Measurements from ENCODE around the gene COL24A1. TPM values are rescaled to one million over a fixed set of nuclear protein-coding genes. Genes with fewer than 3 reads are reported as not detected.
"Not testable (repeated sequence)": the region's sequence is repeated elsewhere in the genome, so short reads cannot be mapped to it uniquely, and the experiment has no call there.

COL24A1 gene
- total RNA-seq, 1 donor: 0.84 TPM

- Histone ChIP-seq H3K4me1 (ENCODE audit: insufficient read depth, low read length) (no peaks in the 10 kb centered on the region), H3K4me3 (ENCODE audit: low read length) (no peak overlapping the region), H3K9me3 (ENCODE audit: low read depth, low read length) (no peaks in the 10 kb centered on the region), H3K27me3 (ENCODE audit: insufficient read depth, low read length) (no peaks in the 10 kb centered on the region)
Measured at GRCh38 chr1:86119214-86119764, 37.3 kb downstream of the COL24A1 start.

DNA sequence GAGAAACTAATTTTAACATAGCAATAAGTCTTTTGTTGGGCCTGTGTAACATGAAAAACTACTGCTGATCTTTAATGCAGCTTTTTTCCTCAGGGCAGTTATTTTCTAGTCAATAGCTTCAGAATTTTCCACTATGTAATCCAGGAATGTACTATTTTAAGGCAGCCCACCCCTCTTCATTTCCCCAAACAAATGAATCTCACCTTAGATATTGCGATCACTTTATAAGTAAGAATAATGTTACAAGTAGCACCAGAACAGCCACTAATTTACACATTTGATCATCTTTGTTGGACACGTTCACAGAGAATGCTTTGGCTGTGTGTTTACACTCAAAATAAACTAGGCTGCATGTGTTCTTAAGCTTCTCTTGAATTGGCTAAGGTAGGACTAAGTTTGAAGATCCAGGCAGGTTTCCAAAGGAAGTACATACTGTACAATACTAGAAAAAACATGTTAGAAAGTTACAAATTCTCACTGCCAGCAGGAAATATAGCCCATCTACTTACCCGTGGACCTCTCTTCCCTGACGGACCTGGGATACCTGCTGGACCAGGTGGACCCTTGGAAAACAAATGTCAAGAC, 41.7 kb downstream of the COL24A1 start:
- no peaks in the 10 kb centered on the region for H3K9me3 ChIP-seq (ENCODE audit: low read depth, low read length)
- H3K27me3 ChIP-seq (ENCODE audit: insufficient read depth, low read length): no peaks in the 10 kb centered on the region

GRCh38 chr1:86114236-86114635, 42.3 kb downstream of the COL24A1 start:
- Histone ChIP-seq H3K9me3 (ENCODE audit: low read depth, low read length) (no peaks in the 10 kb centered on the region), H3K27me3 (ENCODE audit: insufficient read depth, low read length) (no peaks in the 10 kb centered on the region), H3K4me1 (ENCODE audit: insufficient read depth, low read length) (no peaks in the 10 kb centered on the region), H3K4me3 (ENCODE audit: low read length) (no peak overlapping the region)

More for the DNA sequence above, 41.7 kb downstream of the COL24A1 start:
- H3K4me3 ChIP-seq (ENCODE audit: low read length): no peak overlapping the region
- H3K4me1 ChIP-seq (ENCODE audit: insufficient read depth, low read length): no peaks in the 10 kb centered on the region

GRCh38 chr1:86111590-86111989, 45.0 kb downstream of the COL24A1 start:
- H3K27me3 ChIP-seq (ENCODE audit: insufficient read depth, low read length); H3K4me3 ChIP-seq (ENCODE audit: low read length); H3K9me3 ChIP-seq (ENCODE audit: low read depth, low read length); H3K4me1 ChIP-seq (ENCODE audit: insufficient read depth, low read length): not testable (repeated sequence)

DNA sequence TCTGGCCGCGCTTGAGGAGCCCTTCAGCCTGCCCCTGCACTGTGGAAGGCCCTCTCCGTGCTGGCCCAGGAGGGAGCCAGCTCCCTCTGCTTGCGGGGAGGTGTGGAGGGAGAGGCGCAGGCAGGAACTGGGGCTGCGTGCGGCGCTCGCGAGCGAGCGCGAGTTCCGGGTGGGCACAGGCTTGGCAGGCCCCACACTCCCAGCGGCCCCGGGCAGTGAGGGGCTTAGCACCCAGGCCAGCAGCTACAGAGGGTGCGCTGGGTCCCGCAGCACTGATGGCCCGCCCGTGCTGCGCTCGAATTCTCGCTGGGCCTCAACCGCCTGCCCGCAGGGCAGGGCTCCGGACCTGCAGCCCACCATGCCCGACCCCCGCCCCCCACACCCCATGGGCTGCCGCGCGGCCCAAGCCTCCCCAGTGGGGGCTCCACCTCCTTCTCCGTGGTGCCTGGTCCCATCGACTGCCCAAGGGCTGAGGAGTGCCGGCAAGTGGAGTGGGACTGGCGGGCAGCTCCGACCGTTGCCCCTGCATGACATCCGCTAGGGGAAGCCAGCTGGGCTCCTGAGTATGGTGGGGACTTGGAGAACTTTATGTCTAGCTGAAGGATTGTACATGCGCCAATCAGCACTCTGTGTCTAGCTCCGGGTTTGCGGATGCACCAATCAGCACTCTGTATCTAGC, 46.0 kb downstream of the COL24A1 start:
- no peaks in the 10 kb centered on the region for H3K27me3 ChIP-seq (ENCODE audit: insufficient read depth, low read length)
- H3K4me1 ChIP-seq (ENCODE audit: insufficient read depth, low read length): no peaks in the 10 kb centered on the region
- H3K9me3 ChIP-seq (ENCODE audit: low read depth, low read length): no peaks in the 10 kb centered on the region
- H3K4me3 ChIP-seq (ENCODE audit: low read length): no peak overlapping the region

DNA sequence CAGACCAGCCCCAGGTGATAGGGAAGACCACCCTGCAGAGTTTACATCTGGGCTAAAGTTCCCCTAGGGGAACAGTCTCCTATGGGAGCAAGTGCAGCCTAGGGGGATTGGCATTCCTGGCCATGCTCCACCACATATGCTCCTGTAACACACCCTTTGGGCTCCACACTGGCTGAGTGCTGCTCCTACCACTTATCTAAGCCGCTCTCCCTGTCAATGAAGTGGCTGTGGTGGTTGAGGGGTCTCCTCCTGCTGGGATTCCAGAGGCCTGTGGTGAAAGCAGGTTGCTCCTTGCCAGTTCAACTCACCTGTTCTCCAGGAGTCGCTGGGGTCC, 51.1 kb downstream of the COL24A1 start:
- H3K4me1 ChIP-seq (ENCODE audit: insufficient read depth, low read length): no peaks in the 10 kb centered on the region
- no peaks in the 10 kb centered on the region for H3K9me3 ChIP-seq (ENCODE audit: low read depth, low read length)
- no peaks in the 10 kb centered on the region for H3K27me3 ChIP-seq (ENCODE audit: insufficient read depth, low read length)
- H3K4me3 ChIP-seq (ENCODE audit: low read length): no peak overlapping the region

DNA sequence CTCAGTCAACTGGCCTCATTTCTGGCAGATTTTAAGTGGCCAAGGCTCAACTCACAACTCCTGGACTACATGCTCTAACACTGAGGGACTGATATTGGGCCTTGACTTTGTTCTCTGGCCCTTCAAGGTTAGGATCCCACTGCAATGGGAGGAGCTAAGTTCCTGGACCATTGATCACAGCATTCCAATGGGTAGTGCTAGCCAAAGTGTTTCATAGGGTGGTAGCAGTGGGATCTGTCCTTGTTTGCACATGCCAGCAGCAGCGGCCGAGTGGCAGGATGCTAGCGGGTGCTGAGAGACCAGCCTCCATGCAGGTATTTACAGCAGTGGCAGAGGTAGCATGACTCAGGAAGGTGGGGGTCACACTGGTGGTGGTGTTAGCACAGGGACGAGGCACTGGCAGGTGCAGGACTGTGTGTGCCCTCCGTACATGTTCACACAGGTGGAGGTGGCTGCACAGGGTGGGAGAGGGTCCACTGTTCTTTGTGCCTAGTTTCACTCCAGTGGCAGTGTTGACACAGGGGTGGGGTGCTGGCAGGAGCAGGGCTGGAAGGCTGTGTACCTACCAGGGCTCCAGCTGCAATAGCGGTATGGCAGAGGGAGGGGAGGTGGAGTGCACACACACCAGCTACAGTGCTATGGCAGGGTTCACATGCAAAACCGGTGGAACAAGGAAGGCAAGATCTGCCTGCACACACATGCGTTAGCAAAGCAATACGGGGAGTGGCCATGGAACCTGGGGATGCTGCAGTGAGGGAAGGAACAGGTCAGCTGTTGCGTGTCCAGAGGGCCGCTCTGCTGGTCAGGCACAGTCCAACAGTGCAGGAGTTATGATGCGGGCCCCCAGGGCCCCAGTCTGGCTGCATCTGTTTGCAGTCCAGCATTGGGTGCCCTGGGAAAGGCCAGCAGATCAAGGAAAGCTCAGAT, 51.7 kb downstream of the COL24A1 start:
- Histone ChIP-seq H3K4me1 (ENCODE audit: insufficient read depth, low read length) (no peaks in the 10 kb centered on the region), H3K4me3 (ENCODE audit: low read length) (no peak overlapping the region), H3K9me3 (ENCODE audit: low read depth, low read length) (no peaks in the 10 kb centered on the region), H3K27me3 (ENCODE audit: insufficient read depth, low read length) (no peaks in the 10 kb centered on the region)

DNA sequence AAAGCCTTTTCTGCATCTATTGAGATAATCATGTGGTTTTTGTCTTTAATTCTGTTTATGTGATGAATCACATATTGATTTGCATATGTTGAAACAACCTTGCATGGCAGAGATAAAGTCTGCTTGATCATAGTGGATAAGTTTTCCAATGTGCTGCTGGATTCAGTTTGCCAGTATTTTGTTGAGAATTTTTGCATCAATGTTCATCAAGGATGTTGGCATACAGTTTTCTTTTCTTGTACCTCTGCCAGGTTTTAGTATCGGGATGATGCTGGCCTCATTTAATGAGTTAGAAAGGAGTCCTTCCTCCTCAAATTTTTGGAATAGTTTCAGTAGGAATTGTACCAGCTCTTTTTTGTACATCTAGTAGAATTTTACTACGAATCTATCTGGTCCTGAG, 55.0 kb downstream of the COL24A1 start:
- Histone ChIP-seq H3K4me3 (ENCODE audit: low read length) (no peak overlapping the region), H3K27me3 (ENCODE audit: insufficient read depth, low read length) (no peaks in the 10 kb centered on the region), H3K4me1 (ENCODE audit: insufficient read depth, low read length) (no peaks in the 10 kb centered on the region), H3K9me3 (ENCODE audit: low read depth, low read length) (no peaks in the 10 kb centered on the region)

DNA sequence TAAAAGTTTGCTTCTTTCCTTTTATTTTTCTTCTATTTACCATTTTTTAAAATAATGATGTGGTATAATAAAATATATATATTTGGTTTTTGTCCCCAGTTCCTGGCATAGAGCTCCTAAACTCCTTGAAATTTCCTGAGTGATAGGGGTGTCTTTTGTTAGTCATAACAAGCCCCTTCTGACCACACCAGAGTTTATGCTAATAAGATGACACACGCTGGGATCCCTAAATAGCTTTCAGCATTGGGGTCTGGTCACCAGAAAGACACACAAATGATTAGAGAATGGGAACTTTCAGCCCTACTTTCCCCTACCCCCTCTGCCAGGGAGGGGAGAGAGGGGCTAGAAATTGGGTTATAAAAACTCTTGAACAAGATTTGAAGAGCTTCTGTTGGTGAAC, 56.2 kb downstream of the COL24A1 start:
- no peak overlapping the region for H3K4me3 ChIP-seq (ENCODE audit: low read length)
- H3K4me1 ChIP-seq (ENCODE audit: insufficient read depth, low read length): no peaks in the 10 kb centered on the region
- H3K27me3 ChIP-seq (ENCODE audit: insufficient read depth, low read length): no peaks in the 10 kb centered on the region
- H3K9me3 ChIP-seq (ENCODE audit: low read depth, low read length): no peaks in the 10 kb centered on the region

GRCh38 chr1:86089765-86090164, 66.8 kb downstream of the COL24A1 start:
- Histone ChIP-seq H3K9me3 (ENCODE audit: low read depth, low read length) (no peaks in the 10 kb centered on the region), H3K4me1 (ENCODE audit: insufficient read depth, low read length) (no peaks in the 10 kb centered on the region), H3K4me3 (ENCODE audit: low read length) (no peak overlapping the region), H3K27me3 (ENCODE audit: insufficient read depth, low read length) (no peaks in the 10 kb centered on the region)

GRCh38 chr1:86085741-86086409, 70.7 kb downstream of the COL24A1 start:
- Histone ChIP-seq H3K9me3 (ENCODE audit: low read depth, low read length) (no peaks in the 10 kb centered on the region), H3K27me3 (ENCODE audit: insufficient read depth, low read length) (no peaks in the 10 kb centered on the region), H3K4me3 (ENCODE audit: low read length) (no peak overlapping the region), H3K4me1 (ENCODE audit: insufficient read depth, low read length) (no peaks in the 10 kb centered on the region)

GRCh38 chr1:86084998-86085397, 71.6 kb downstream of the COL24A1 start:
- Histone ChIP-seq H3K9me3 (ENCODE audit: low read depth, low read length) (no peaks in the 10 kb centered on the region), H3K4me1 (ENCODE audit: insufficient read depth, low read length) (no peaks in the 10 kb centered on the region), H3K27me3 (ENCODE audit: insufficient read depth, low read length) (no peaks in the 10 kb centered on the region), H3K4me3 (ENCODE audit: low read length) (no peak overlapping the region)

GRCh38 chr1:86082183-86082582, 74.4 kb downstream of the COL24A1 start:
- no peak overlapping the region for H3K4me3 ChIP-seq (ENCODE audit: low read length)
- no peaks in the 10 kb centered on the region for H3K4me1 ChIP-seq (ENCODE audit: insufficient read depth, low read length)
- H3K27me3 ChIP-seq (ENCODE audit: insufficient read depth, low read length): no peaks in the 10 kb centered on the region
- no peaks in the 10 kb centered on the region for H3K9me3 ChIP-seq (ENCODE audit: low read depth, low read length)

- H3K9me3 ChIP-seq (ENCODE audit: low read depth, low read length); H3K27me3 ChIP-seq (ENCODE audit: insufficient read depth, low read length); H3K4me3 ChIP-seq (ENCODE audit: low read length); H3K4me1 ChIP-seq (ENCODE audit: insufficient read depth, low read length): not testable (repeated sequence)
Measured at GRCh38 chr1:86072474-86072873, 84.1 kb downstream of the COL24A1 start.

GRCh38 chr1:86071870-86072269, 84.7 kb downstream of the COL24A1 start:
- not testable (repeated sequence) for H3K4me3 ChIP-seq (ENCODE audit: low read length); H3K4me1 ChIP-seq (ENCODE audit: insufficient read depth, low read length); H3K9me3 ChIP-seq (ENCODE audit: low read depth, low read length); H3K27me3 ChIP-seq (ENCODE audit: insufficient read depth, low read length)

All from mononuclear cell (primary cell).